NB4 (cell line): ENCODE data around the gene NUMBL.

Experiments
- DNase-seq: peaks from one replicate; pipeline ENCODE4 v3.0.0; 2010; ENCODE audit warnings: low read depth
- H3K4me3 ChIP-seq: one replicate; pipeline ENCODE4 v1.5.1; 2011; ENCODE audit warnings: mild to moderate bottlenecking, low read depth, low read length, moderate library complexity
- MAX ChIP-seq: IDR thresholded peaks from 2 replicates; pipeline ENCODE4 v1.6.1; 2011; ENCODE audit warnings: low read depth, low read length
- MYC ChIP-seq: IDR thresholded peaks from 2 replicates; pipeline ENCODE4 v1.6.1; 2011; ENCODE audit warnings: low read depth, low read length
- POLR2A ChIP-seq: IDR thresholded peaks from 2 replicates; pipeline ENCODE4 v1.6.1; 2011; ENCODE audit warnings: mild to moderate bottlenecking; ENCODE audit not compliant: insufficient read length; ENCODE audit errors: extremely low read depth
- TF ChIP-seq, protein P1 (sequence below): IDR thresholded peaks from one replicate; pipeline ENCODE4 v1.5.1; 2012; ENCODE audit warnings: low read depth, low read length

NUMBL gene

GRCh38 chr19:40621966-40622772, 68.3 kb downstream of the NUMBL start:
- DNase-seq = no peak
- TF ChIP-seq POLR2A (no peak), MYC (no peak), MAX (no peak)
- TF ChIP-seq, protein P1, sequence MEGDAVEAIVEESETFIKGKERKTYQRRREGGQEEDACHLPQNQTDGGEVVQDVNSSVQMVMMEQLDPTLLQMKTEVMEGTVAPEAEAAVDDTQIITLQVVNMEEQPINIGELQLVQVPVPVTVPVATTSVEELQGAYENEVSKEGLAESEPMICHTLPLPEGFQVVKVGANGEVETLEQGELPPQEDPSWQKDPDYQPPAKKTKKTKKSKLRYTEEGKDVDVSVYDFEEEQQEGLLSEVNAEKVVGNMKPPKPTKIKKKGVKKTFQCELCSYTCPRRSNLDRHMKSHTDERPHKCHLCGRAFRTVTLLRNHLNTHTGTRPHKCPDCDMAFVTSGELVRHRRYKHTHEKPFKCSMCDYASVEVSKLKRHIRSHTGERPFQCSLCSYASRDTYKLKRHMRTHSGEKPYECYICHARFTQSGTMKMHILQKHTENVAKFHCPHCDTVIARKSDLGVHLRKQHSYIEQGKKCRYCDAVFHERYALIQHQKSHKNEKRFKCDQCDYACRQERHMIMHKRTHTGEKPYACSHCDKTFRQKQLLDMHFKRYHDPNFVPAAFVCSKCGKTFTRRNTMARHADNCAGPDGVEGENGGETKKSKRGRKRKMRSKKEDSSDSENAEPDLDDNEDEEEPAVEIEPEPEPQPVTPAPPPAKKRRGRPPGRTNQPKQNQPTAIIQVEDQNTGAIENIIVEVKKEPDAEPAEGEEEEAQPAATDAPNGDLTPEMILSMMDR = no peak
- H3K4me3 ChIP-seq = no peak overlapping the region

DNA sequence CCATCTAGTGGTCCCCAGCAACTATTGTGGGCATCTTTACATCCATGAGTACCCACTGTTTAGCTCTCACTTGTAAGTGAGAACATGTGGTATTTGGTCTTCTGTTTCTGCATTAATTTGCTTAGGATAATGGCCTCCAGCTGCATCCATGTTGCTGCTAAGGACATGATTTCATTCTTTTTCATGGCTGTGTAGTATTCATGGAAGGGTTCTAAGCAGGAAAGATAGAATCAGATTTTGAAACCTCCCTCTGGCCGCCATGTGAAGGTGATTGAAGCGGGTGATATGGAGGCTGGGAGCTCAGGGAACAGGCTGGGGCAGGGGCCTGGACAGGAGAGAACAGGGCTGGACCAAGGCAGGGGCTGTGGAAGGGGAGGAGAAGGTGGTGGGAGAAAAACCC, 69.2 kb downstream of the NUMBL start:
- no peak for DNase-seq
- H3K4me3 ChIP-seq = no peak overlapping the region
- TF ChIP-seq MAX = no peak

GRCh38 chr19:40620161-40620485, 70.3 kb downstream of the NUMBL start:
- DNase-seq = no peak
- no peak overlapping the region for H3K4me3 ChIP-seq
- TF ChIP-seq POLR2A = no peak
- TF ChIP-seq, protein P1 = no peak
- no peak for TF ChIP-seq MAX
- TF ChIP-seq MYC = no peak

DNA sequence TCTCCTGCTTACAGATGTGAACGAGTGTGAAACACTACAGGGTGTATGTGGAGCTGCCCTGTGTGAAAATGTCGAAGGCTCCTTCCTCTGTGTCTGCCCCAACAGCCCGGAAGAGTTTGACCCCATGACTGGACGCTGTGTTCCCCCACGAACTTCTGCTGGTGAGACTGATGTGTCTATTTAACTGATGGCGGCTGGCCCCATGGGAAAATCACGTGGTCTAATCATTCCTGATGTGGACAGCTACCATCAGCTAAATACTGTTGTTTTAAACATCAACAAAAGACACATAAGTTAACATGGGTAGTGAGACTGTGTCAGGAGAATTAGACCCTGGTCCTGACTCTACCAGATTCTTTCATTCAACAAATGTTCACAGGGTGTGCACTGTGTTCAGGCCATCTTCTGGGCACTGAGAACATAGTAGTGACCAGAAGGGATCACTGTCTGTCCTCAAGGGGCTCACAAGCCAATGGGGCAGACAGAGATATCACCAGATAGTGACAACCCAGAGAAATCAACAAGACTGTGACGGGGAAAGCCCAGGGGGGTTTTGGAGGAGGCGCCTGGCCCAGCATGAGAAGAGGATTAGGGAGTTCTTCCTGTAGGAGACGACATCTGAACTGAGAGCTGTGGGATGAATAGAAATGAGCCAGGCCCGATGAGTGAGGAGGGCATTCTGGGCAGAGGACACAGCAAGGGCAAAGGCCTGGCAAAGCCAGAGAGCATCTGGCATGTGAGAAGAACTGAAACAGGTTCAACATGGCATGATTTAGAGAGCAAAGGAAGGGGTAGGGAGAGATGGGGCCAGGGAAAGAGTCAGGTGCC, 70.9 kb downstream of the NUMBL start:
- DNase-seq = no peak
- no peak for TF ChIP-seq MYC
- TF ChIP-seq, protein P1 = no peak
- TF ChIP-seq POLR2A = no peak
- TF ChIP-seq MAX = no peak
- H3K4me3 ChIP-seq = no peak overlapping the region

DNA sequence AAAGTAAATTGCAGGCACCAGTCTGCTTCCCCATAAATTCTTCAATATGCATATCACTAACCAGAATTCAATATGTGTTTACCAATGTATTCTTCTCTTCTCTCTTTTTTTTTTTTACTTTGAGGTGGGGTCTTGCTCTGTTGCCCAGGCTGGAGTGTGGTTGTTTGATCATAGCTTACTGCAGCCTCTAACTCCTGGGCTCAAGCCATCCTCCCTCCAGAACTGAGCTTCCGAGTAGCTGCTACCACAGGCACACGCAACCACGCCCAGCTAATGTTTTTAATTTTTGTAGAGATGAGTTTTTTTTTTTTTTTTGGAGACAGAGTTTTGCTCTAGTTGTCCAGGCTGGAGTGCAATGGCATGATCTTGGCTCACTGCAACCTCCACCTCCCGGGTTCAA, 72.5 kb downstream of the NUMBL start:
- DNase-seq = no peak
- H3K4me3 ChIP-seq = no peak overlapping the region
- TF ChIP-seq, protein P1 = no peak
- TF ChIP-seq POLR2A = no peak
- TF ChIP-seq MYC = no peak
- no peak for TF ChIP-seq MAX

DNA sequence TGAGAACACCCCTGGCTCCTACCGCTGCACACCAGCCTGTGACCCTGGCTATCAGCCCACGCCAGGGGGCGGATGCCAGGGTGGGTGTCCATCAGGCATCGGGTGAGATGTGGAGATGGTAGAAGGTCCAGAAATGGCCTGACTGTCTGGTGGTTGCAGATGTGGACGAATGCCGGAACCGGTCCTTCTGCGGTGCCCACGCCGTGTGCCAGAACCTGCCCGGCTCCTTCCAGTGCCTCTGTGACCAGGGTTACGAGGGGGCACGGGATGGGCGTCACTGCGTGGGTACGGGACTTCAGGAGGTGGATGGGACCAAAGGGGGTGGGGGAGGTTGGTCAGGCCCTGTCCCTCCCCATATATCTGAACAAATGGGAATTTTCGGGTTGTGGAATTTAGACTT, 73.5 kb downstream of the NUMBL start:
- no peak overlapping the region for H3K4me3 ChIP-seq

More for the DNA sequence above, 73.5 kb downstream of the NUMBL start:
- TF ChIP-seq MYC (no peak), POLR2A (no peak), MAX (no peak)
- TF ChIP-seq, protein P1 = no peak
- DNase-seq = no peak
